Measurements from ENCODE around the gene MRPS7. TPM values are rescaled to one million over a fixed set of nuclear protein-coding genes. Genes with fewer than 3 reads are reported as not detected.

Gene MRPS7
- polyA plus RNA-seq, 1 experiment: 69.1 TPM

GRCh38 chr17:75228305-75228704, 33.4 kb upstream of the MRPS7 start:
- H3K27me3 ChIP-seq (ENCODE audit: control insufficient read depth, insufficient read depth, low read length): no peaks in the 10 kb centered on the region
- CTCF ChIA-PET: interaction anchor here (1.1 to 6.7 kb wide), 2 partner anchors 12 to 267 kb away, joined by 4 to 47 read pairs; no protein-coding TSS in a partner anchor
- TF ChIP-seq CTCF (IDR thresholded peaks at IDR 0.05; ENCODE audit: insufficient read depth, low read depth, low read length): no peak
- H3K4me3 ChIP-seq (ENCODE audit: low read depth, low read length): no peak overlapping the region
- POLR2A ChIA-PET: no interaction called here
- peaks cover 28% of the 10 kb centered on the region for H3K36me3 ChIP-seq (ENCODE audit: control insufficient read depth, insufficient read depth, low read length)
- no peak for DNase-seq (ENCODE audit: low read depth)

GRCh38 chr17:75228847-75229246, 32.8 kb upstream of the MRPS7 start:
- Histone ChIP-seq H3K4me3 (ENCODE audit: low read depth, low read length) (no peak overlapping the region), H3K36me3 (ENCODE audit: control insufficient read depth, insufficient read depth, low read length) (peaks cover 28% of the 10 kb centered on the region), H3K27me3 (ENCODE audit: control insufficient read depth, insufficient read depth, low read length) (no peaks in the 10 kb centered on the region)
- DNase-seq (ENCODE audit: low read depth): no peak
- no peak for TF ChIP-seq CTCF (IDR thresholded peaks at IDR 0.05; ENCODE audit: insufficient read depth, low read depth, low read length)
- CTCF ChIA-PET: interaction anchor here (0.7 to 6.7 kb wide), 2 partner anchors 8 to 11 kb away, joined by 3 to 47 read pairs; no protein-coding TSS in a partner anchor
- POLR2A ChIA-PET: no interaction called here

- ChIA-PET CTCF (interaction anchor here (0.6 to 6.7 kb wide), 4 partner anchors 9 to 320 kb away, joined by 3 to 47 read pairs (median 4); no protein-coding TSS in a partner anchor), POLR2A (no interaction called here)
- TF ChIP-seq CTCF (IDR thresholded peaks at IDR 0.05; ENCODE audit: insufficient read depth, low read depth, low read length): no peak
- Histone ChIP-seq H3K27me3 (ENCODE audit: control insufficient read depth, insufficient read depth, low read length) (no peaks in the 10 kb centered on the region), H3K4me3 (ENCODE audit: low read depth, low read length) (no peak overlapping the region), H3K36me3 (ENCODE audit: control insufficient read depth, insufficient read depth, low read length) (peaks cover 29% of the 10 kb centered on the region)
- DNase-seq (ENCODE audit: low read depth): no peak
These were observed 30.6 kb upstream of the MRPS7 start for GRCh38 chr17:75231071-75231470.

- H3K36me3 ChIP-seq (ENCODE audit: control insufficient read depth, insufficient read depth, low read length): peaks cover 27% of the 10 kb centered on the region
- ChIA-PET POLR2A (no interaction called here), CTCF (interaction anchor here (0.6 to 6.7 kb wide), 3 partner anchors 8 to 118 kb away, joined by 3 to 47 read pairs (median 6); no protein-coding TSS in a partner anchor)
- H3K4me3 ChIP-seq (ENCODE audit: low read depth, low read length): no peak overlapping the region
- H3K27me3 ChIP-seq (ENCODE audit: control insufficient read depth, insufficient read depth, low read length): no peaks in the 10 kb centered on the region
- TF ChIP-seq CTCF (IDR thresholded peaks at IDR 0.05; ENCODE audit: insufficient read depth, low read depth, low read length): no peak
- no peak for DNase-seq (ENCODE audit: low read depth)
These were observed 29.8 kb upstream of the MRPS7 start for GRCh38 chr17:75231741-75232464.

- no peak for DNase-seq (ENCODE audit: low read depth)
- Histone ChIP-seq H3K36me3 (ENCODE audit: control insufficient read depth, insufficient read depth, low read length) (peaks cover 29% of the 10 kb centered on the region), H3K27me3 (ENCODE audit: control insufficient read depth, insufficient read depth, low read length) (no peaks in the 10 kb centered on the region), H3K4me3 (ENCODE audit: low read depth, low read length) (no peak overlapping the region)
- TF ChIP-seq CTCF (IDR thresholded peaks at IDR 0.05; ENCODE audit: insufficient read depth, low read depth, low read length): no peak
- ChIA-PET POLR2A (no interaction called here), CTCF (interaction anchor here (0.6 to 6.7 kb wide), 2 partner anchors 7 to 119 kb away, joined by 3 to 47 read pairs; no protein-coding TSS in a partner anchor)
These were observed 28.9 kb upstream of the MRPS7 start for GRCh38 chr17:75232786-75233185.

All from BJ (cell line).